K562 (cell line): ENCODE measurements around the gene ERN1. TPM values are rescaled to one million over a fixed set of nuclear protein-coding genes. Genes with fewer than 3 reads are reported as not detected.

Source experiments
- CCAR2 ChIP-seq: fragments of 200-400 bp; formaldehyde crosslinking; IDR thresholded peaks from 2 replicates; pipeline ENCODE4 v1.6.1; 2017; ENCODE audit warnings: mild to moderate bottlenecking, low read depth, low read length
- CEBPG ChIP-seq, 3 experiments: fragments of 200-800 bp in 1 of 3; sonication (Bioruptor generic) in 1 of 3; sonication (generic) in 1 of 3; formaldehyde crosslinking in 1 of 3; IDR thresholded peaks in 2 of 3; conservative IDR thresholded peaks in 1 of 3; 2 replicates each; pipeline versions ENCODE4 v1.6.1 to v1.8.0; 2016 to 2022; ENCODE audit warnings: missing compliant biosample characterization in 2 of 3, missing genetic modification characterization in 2 of 3, mild to moderate bottlenecking in 1 of 3, missing genetic modification reagents in 1 of 3
- ELF2 ChIP-seq: fragments of 250-450 bp; sonication (Bioruptor Pico); IDR thresholded peaks from 2 replicates; pipeline ENCODE4 v1.5.0; 2021; ENCODE audit warnings: mild to moderate bottlenecking
- EP400 ChIP-seq: fragments of 450-650 bp; IDR thresholded peaks from 2 replicates; pipeline ENCODE4 v1.6.1; 2017; ENCODE audit warnings: antibody characterized with exemption, mild to moderate bottlenecking, moderate library complexity
- EZH2 ChIP-seq: IDR thresholded peaks from 2 replicates; pipeline ENCODE4 v1.6.1; 2012; ENCODE audit warnings: low read depth, mild to moderate bottlenecking, inconsistent platforms, low read length, borderline replicate concordance
- GATA2 ChIP-seq: sonication (generic); formaldehyde crosslinking; IDR thresholded peaks from 2 replicates; pipeline ENCODE4 v1.4.0; 2020; ENCODE audit warnings: mild to moderate bottlenecking, missing genetic modification reagents
- GATAD2A ChIP-seq: fragments of 450-650 bp; IDR thresholded peaks from 2 replicates; pipeline ENCODE4 v1.6.1; 2017
- KAT7 ChIP-seq: sonication (generic); formaldehyde crosslinking; IDR thresholded peaks from 2 replicates; pipeline ENCODE4 v1.8.0; 2022; ENCODE audit warnings: missing genetic modification reagents, mild to moderate bottlenecking, borderline replicate concordance
- MAFK ChIP-seq: IDR thresholded peaks from 2 replicates; pipeline ENCODE4 v1.6.1; 2011; ENCODE audit warnings: low read length, improper control_type of control experiment
- MTF1 ChIP-seq: fragments of 250-450 bp; sonication (Bioruptor Pico); IDR thresholded peaks from 2 replicates; pipeline ENCODE4 v1.9.0; 2021; ENCODE audit warnings: moderate library complexity, mild to moderate bottlenecking, inconsistent platforms, borderline replicate concordance
- NBN ChIP-seq: fragments of 450-650 bp; IDR thresholded peaks from 2 replicates; pipeline ENCODE4 v1.6.1; 2016; ENCODE audit warnings: low read depth, mild to moderate bottlenecking
- RBM14 ChIP-seq: fragments of 200-400 bp; formaldehyde crosslinking; IDR thresholded peaks from 2 replicates; pipeline ENCODE4 v1.6.1; 2018; ENCODE audit warnings: low read depth, mild to moderate bottlenecking, low read length, moderate library complexity, borderline replicate concordance; ENCODE audit not compliant: insufficient read depth
- SNIP1 ChIP-seq: fragments of 450-650 bp; IDR thresholded peaks from 2 replicates; pipeline ENCODE4 v1.7.1; 2017; ENCODE audit warnings: low read depth, mild to moderate bottlenecking
- U2AF2 ChIP-seq: fragments of 200-400 bp; formaldehyde crosslinking; optimal IDR thresholded peaks from 2 replicates; pipeline ENCODE3; 2017; ENCODE audit warnings: low read depth, mild to moderate bottlenecking, low read length
- ZNF146 ChIP-seq: IDR thresholded peaks from one replicate; pipeline ENCODE4 v1.6.1; 2018; ENCODE audit warnings: missing compliant biosample characterization; ENCODE audit not compliant: unreplicated experiment
- ZNF354B ChIP-seq: fragments of 250-450 bp; sonication (Bioruptor Pico); IDR thresholded peaks from 2 replicates; pipeline ENCODE4 v1.4.0; 2020
- ZNF644 ChIP-seq: fragments of 200-800 bp; sonication (Bioruptor generic); IDR thresholded peaks from 2 replicates; pipeline ENCODE4 v1.6.1; 2016; ENCODE audit warnings: low read depth, missing genetic modification characterization, missing compliant biosample characterization
- ZNF79 ChIP-seq: fragments of 250-450 bp; sonication (Bioruptor Pico); IDR thresholded peaks from 2 replicates; pipeline ENCODE4 v1.4.0; 2020; ENCODE audit warnings: low read depth, mild to moderate bottlenecking, moderate library complexity
- polyA plus RNA-seq, 8 experiments: library from polyadenylated mRNA; depleted of rRNA in 4 of 8; stranded (reverse) in 5 of 8; unstranded in 3 of 8; fragments of >200 nt; fragmentation: Nextera tagmentation in 2 of 8; fragmentation: Illumina TruSeq in 1 of 8; extraction: Ambion mirVana in 2 of 8; extraction: Trizol in 1 of 8; gene quantifications; 2 replicates each; pipeline versions ENCODE4 v1.2.1 to v1.2.3, GENCODE V29; 2011 to 2014; ENCODE audit warnings: inconsistent platforms in 1 of 8, missing spikeins in 1 of 8
- total RNA-seq, 7 experiments: library from RNA; depleted of rRNA in 6 of 7; stranded (reverse); fragments of >200 nt in 6 of 7; fragmentation: Illumina TruSeq in 2 of 7; extraction: Trizol in 2 of 7; gene quantifications; 2 replicates each; pipeline versions ENCODE4 v1.2.1 to v1.2.3, GENCODE V29; 2011 to 2021; ENCODE audit warnings: low replicate concordance in 1 of 7
- TF ChIP-seq, protein P1 (sequence below), 2 experiments: fragments of 450-650 bp; conservative IDR thresholded peaks; 2 replicates each; pipeline ENCODE4 v1.6.1; 2017; ENCODE audit warnings: mild to moderate bottlenecking in 2 of 2, moderate library complexity in 2 of 2
- TF ChIP-seq, protein P2 (sequence below): fragments of 250-450 bp; sonication (Bioruptor Pico); IDR thresholded peaks from 2 replicates; pipeline ENCODE4 v1.8.0; 2021; ENCODE audit warnings: mild to moderate bottlenecking, moderate library complexity
- TF ChIP-seq, protein P3 (sequence below): IDR thresholded peaks from 3 replicates; pipeline ENCODE4 v1.6.1; 2011; ENCODE audit warnings: borderline replicate concordance, mild to moderate bottlenecking, moderate library complexity; ENCODE audit not compliant: insufficient read length; ENCODE audit errors: extremely low read depth
- TF ChIP-seq, protein P4 (sequence below): sonication (generic); formaldehyde crosslinking; IDR thresholded peaks from 2 replicates; pipeline ENCODE4 v1.8.1; 2022; ENCODE audit warnings: missing genetic modification reagents

ERN1 gene
- total and polyA plus RNA-seq, 9 of the 15 experiments (the other 6 are each of a cell fraction or from before 2014, with no cell fraction given), result 2.1 to 22.5 (median 7.3) TPM

DNA sequence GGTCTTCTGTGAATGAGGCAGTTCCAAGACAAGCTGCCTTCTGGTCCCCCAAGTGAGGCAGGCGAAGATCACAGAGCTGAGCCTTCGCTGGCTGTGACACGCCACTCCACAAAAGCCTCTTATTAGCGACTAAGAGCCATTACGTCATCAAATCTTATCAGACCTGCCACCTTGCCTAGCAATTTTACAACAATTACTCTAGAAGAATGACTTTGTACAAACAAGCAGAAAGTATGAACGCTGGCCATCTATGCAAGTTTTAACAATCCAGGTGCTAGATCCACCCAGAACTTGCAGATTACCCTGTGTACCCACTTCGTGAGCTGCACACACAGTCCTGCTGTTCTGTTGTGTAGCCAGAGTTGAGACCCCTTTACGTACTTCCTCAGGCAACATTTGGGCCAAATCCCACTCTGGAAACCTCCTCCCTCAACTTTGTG, 105.7 kb downstream of the ERN1 start (continued):
- TF ChIP-seq, protein P1, sequence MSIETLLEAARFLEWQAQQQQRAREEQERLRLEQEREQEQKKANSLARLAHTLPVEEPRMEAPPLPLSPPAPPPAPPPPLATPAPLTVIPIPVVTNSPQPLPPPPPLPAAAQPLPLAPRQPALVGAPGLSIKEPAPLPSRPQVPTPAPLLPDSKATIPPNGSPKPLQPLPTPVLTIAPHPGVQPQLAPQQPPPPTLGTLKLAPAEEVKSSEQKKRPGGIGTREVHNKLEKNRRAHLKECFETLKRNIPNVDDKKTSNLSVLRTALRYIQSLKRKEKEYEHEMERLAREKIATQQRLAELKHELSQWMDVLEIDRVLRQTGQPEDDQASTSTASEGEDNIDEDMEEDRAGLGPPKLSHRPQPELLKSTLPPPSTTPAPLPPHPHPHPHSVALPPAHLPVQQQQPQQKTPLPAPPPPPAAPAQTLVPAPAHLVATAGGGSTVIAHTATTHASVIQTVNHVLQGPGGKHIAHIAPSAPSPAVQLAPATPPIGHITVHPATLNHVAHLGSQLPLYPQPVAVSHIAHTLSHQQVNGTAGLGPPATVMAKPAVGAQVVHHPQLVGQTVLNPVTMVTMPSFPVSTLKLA (conservative IDR thresholded peaks at IDR 0.05), result peak in 1 of 2 experiments; percentile 57; a peak in 2 of 4 replicates
- TF ChIP-seq MTF1 (no peak), KAT7 (CRISPR knock-in tag) (no peak), ELF2 (CRISPR knock-in tag) (no peak), ZNF79 (no peak), GATAD2A (no peak), ZNF354B (CRISPR knock-in tag) (no peak), EP400 (peak; percentile 50; the same call in 1 of the 2 replicates), GATA2 (CRISPR knock-in tag) (peak; percentile 87), CCAR2 (no peak), SNIP1 (no peak), U2AF2 (no peak), ZNF146 (no peak), ZNF644 (tag) (peak; percentile 56; the same call in 1 of the 2 replicates), CEBPG (CRISPR knock-in tag; IDR thresholded peaks at IDR 0.05) (peak; percentile 52; the same call in 1 of the 2 replicates), CEBPG (tag; conservative IDR thresholded peaks at IDR 0.05 in 1 of 2, IDR thresholded peaks at IDR 0.05 in 1 of 2) (peak; percentile 67 to 93), MAFK (peak; percentile 67), RBM14 (no peak), NBN (no peak), EZH2 (no peak)
- TF ChIP-seq, protein P2, sequence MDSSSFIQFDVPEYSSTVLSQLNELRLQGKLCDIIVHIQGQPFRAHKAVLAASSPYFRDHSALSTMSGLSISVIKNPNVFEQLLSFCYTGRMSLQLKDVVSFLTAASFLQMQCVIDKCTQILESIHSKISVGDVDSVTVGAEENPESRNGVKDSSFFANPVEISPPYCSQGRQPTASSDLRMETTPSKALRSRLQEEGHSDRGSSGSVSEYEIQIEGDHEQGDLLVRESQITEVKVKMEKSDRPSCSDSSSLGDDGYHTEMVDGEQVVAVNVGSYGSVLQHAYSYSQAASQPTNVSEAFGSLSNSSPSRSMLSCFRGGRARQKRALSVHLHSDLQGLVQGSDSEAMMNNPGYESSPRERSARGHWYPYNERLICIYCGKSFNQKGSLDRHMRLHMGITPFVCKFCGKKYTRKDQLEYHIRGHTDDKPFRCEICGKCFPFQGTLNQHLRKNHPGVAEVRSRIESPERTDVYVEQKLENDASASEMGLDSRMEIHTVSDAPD, result no peak
- TF ChIP-seq, protein P3, sequence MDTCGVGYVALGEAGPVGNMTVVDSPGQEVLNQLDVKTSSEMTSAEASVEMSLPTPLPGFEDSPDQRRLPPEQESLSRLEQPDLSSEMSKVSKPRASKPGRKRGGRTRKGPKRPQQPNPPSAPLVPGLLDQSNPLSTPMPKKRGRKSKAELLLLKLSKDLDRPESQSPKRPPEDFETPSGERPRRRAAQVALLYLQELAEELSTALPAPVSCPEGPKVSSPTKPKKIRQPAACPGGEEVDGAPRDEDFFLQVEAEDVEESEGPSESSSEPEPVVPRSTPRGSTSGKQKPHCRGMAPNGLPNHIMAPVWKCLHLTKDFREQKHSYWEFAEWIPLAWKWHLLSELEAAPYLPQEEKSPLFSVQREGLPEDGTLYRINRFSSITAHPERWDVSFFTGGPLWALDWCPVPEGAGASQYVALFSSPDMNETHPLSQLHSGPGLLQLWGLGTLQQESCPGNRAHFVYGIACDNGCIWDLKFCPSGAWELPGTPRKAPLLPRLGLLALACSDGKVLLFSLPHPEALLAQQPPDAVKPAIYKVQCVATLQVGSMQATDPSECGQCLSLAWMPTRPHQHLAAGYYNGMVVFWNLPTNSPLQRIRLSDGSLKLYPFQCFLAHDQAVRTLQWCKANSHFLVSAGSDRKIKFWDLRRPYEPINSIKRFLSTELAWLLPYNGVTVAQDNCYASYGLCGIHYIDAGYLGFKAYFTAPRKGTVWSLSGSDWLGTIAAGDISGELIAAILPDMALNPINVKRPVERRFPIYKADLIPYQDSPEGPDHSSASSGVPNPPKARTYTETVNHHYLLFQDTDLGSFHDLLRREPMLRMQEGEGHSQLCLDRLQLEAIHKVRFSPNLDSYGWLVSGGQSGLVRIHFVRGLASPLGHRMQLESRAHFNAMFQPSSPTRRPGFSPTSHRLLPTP, result no peak
- TF ChIP-seq, protein P4, sequence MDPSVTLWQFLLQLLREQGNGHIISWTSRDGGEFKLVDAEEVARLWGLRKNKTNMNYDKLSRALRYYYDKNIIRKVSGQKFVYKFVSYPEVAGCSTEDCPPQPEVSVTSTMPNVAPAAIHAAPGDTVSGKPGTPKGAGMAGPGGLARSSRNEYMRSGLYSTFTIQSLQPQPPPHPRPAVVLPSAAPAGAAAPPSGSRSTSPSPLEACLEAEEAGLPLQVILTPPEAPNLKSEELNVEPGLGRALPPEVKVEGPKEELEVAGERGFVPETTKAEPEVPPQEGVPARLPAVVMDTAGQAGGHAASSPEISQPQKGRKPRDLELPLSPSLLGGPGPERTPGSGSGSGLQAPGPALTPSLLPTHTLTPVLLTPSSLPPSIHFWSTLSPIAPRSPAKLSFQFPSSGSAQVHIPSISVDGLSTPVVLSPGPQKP (CRISPR knock-in tag), result no peak
